AG20443 (cell line): ENCODE measurements around the gene CUTC.
"Not testable (repeated sequence)": the region's sequence is repeated elsewhere in the genome, so short reads cannot be mapped to it uniquely, and the experiment has no call there.

Experiments used
- DNase-seq: peaks from one replicate; pipeline ENCODE4 v3.0.0; 2012; ENCODE audit warnings: low spot score, mixed read lengths

CUTC gene, protein sequence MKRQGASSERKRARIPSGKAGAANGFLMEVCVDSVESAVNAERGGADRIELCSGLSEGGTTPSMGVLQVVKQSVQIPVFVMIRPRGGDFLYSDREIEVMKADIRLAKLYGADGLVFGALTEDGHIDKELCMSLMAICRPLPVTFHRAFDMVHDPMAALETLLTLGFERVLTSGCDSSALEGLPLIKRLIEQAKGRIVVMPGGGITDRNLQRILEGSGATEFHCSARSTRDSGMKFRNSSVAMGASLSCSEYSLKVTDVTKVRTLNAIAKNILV

DNA sequence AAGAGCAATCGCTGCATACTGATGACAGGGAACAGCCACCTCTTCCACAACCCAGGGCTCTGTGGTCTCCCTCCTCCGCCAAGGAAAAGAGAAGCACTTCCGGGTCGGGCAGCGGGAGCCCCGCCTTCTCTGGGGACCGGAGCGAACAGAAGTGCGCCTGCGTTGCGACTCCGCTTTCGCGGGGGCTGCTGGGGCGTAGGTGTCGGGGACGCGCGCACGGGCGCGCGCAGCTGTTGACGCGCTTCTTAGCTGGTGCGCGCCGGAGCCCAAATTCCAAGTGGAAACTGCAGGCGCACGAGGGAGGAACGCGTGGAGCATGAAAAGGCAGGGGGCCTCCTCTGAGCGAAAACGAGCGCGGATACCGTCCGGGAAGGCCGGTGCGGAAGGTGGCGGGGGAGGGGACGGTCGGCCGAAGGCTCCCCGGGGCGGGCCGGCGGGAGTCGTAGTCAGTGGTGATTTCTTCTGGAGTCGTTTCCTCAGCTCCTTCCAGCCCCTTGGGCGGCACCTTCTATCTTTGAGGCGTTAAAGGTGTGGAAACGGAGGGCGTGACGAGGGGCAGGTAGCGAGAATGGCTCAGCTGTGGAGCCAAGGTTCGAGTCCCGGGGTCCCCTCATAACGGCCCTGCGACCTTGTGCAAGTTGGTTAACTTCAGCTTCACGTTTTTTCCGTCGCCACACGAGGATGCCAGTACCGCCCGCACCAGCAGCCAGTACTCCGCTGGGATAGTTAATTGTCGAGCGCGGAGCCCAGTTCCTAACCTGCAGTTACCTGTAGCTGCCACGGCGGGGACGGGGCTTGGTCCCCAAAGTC lies at the start of gene CUTC, which contains the start of gene COX15:
CUTC (plus strand) TSS at position 202 of the 810 bp plus-strand sequence; CDS start at position 317, 115 bp downstream.
COX15 (minus strand) TSS at position 95 of the 810 bp plus-strand sequence; CDS start at position 17, 78 bp downstream.
- peak; percentile 99 for DNase-seq

DNA sequence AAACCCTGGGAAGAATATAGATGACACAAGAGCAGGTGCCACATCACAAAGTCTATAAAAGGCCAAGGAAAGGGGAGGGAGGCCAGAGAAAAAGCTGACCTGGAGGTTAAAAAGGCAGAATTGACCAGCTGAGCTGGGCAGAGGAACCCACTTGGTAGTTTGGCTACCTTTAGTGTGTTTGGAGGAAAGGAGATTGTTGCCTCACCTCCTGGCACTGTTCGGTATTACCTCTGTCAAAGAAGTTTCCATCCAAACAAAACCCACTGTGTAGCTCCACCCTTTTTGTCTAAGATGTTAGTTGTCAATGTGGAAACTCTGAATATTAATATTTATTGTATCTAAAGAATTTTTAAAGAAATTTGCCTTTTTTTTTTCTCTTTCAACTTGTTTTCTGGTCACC lies 49.3 kb upstream of the CUTC start:
- DNase-seq = no peak

DNA sequence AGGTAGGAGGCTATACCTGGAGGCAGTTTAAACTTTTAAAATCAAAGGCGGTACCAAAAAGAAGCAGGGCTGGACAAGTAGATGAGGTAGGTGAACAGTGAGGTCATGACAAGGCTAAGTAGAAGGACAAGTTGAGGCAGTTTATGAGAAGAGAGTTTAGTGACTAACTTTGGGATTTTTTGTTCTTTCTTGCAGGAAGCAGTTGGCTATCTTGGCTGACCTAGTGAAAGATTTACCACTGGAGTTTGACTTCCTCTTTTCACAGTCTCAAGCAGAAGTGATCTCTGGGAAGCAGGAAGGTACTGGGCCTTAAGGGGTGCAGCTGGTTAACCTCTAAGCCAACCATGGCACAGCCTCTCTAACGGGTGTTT lies 46.5 kb upstream of the CUTC start:
- DNase-seq = no peak

DNA sequence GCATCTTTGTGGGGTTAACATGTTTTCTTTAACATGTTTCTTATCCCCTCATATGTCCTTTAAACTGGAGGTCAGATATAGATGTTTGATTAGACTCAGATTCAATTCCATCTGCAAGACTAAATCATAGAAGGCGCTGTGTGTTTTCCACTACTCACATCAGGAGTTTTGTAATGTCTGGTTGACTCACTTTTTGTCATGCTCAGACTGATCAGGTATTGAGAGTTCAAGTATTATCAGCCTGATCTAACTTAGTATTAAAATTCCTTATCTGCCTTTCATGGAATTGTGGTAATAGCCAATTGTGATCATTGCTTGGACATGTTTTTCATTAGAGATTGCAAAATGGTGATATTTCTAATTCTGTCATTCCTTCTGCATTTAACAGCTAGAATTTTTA lies 42.6 kb upstream of the CUTC start:
- no peak for DNase-seq

DNA sequence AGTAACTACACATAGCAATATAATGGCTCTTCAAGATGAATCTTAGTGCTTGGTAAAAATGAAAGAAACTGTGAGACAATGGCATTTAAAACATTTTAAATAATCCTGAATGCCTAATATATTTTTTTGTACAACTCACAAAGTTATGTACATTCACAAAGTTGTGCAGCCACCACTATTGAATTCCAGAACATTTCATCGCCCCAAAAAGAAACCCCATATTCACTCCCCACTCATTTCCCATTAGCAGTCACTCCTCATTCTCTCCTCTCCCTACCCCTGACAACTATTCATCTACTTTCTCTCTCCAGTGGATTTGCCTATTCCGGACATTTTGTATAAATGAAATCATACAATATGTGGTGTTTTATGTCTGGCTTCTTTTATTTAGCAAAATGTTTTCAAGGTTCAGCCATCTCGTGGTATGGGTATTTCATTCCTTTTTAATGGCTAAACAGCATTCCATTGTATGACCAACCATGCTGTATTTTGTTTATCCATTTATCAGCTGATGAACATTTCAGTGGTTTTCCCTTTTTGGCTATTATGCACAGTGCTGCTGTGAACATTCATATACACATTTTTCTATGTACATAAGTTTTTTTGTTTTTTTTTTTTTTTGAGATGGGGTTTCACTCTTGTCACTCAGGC lies 38.0 kb upstream of the CUTC start:
- DNase-seq = peak; percentile 58

DNA sequence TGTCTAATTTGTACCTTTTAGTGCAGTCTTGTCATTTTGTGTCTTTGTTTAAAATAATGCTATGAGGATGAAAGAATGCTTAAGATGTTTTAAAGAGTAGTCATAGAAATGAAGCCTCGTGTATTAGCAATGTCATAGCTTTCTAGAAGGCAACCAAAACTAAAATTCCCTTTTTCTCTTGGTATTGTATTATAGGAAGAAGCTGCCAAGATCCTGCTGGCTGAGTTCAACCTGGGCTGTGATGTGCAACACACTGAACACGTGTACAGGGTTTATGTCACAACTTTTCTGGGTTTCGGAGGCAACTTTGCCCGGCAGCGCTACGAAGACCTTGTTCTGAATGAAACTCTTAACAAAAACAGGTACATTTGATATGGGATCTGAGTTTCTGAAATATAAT lies 36.3 kb upstream of the CUTC start:
- peak; percentile 62 for DNase-seq

DNA sequence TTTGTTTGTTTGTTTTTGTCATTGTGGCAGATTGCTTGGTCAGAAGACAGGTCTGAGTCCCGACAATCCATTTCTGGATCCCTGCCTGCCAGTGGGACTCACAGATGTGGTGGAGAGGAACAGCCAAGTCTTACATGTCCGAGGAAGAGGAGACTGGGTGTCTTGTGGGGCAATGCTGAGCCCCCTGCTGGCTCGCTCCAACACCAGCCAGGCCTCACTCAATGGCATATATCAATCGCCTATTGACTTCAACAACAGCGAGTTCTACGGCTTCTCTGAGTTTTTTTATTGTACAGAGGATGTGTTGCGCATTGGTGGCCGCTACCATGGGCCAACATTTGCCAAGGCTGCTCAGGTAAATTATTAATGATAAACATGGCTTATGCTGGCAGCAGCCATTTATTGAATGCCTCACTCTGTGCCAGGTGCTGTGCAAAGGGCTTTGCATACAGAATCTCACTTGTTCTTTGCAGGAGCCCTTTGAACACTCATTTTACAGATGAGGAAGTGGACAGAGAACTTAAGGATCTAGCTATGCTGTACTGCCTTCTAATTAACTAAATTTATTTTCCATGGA lies 33.4 kb upstream of the CUTC start:
- DNase-seq = no peak

DNA sequence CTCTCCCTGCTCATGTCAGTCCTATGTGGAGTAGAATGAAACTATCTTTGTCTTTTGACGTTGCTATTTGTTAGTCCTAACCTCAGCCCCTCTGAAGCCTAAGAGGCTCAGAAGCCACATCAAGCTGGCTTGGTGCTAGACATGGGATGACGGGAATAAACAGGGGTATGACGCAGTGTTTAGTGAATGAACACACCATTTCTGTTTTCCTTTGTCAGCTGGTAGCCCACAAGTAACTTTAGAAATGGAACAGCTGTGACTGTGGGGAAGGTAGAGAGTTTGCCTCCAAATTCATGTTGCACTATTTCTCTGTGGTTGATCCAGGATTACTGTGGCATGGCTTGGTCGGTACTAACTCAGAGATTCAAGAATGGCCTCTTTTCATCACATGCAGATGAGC lies 31.4 kb upstream of the CUTC start:
- DNase-seq = no peak

DNA sequence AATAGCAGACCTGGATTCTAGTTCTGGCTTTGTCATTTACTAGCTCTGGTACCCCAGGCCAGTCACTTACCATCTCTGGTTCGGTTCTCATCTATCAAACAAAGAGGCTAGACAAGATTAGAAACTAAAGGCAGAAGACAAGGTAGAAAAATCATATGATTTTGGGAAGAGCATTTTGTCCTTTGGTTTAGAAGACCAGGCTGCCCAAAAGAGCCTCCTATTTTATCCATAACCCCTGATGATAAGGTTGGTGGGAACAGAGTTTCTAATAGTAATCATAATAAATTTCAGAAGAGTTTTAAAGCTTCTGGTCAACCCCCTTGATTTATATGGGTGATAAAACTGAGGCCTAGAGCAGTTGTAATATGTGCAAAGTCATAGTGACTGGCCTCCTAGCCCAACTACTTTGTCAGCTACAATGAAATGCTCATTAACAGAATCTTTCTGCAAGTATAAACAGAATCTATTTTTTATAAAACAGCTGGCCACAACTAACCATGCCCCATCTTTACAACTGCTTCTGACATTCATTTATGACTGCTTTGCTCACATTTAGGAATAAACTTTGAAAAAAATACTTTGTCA lies 23.5 kb upstream of the CUTC start:
- peak; percentile 22 for DNase-seq

DNA sequence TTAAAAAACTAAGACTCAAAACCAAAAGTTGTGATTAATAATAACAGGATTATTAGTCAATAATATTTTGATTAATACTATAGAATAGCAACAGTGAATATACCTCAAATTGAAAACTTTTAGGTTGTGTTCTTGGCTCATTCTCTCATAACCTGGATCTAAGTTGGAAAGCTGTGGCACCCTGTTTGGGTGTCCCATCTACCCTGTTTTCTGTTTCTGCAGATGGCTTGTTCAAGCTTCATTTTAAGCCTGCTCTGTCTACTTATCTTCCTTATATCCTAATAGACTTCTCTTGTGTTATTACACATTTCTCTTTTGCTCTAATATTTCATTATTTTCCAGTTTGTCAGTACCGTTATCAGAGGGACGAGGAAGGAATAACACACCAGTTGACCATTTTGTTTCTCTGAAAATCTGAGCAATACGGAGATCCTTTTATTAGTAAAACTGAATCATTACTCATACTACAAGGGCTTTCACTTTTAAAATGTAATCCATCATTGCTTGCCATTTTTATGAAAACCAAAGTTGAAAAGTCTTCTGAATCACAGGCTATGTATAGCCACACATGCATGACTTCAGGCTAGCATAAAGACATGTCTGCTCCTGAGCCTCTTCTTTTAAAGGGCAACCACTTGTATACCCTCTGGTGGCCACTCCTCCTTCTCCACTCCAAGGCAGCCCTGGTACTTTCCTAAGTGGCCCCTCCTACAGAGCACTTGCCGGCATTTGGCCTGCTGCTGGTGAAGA lies 22.4 kb upstream of the CUTC start:
- DNase-seq = peak; percentile 31

DNA sequence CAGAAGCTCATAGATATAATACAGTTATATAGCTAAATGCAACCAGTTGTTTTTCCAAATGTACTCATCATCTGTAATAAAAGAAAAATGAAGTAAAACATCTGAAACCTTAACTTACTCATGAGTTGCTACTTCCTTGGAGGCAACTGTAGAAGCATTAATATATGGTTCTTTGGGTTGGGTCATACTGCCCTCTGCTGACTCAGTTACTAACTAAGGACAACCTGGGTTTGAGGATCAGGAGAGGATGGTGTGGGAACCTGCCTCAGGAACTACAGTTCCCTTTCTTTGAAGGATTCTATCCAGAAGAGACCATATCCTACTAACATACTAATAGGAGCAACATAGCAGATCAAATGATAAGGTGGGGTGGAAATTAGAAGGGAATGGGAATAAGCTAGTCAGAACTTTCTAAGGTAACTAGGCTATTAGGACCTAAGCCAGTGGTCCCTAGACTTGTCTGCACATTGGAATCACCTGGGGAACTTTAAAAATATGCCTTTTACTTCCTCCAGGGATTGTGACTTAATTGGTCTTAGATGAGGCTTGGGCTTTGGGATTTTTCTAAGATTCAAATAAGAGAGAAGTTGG lies 20.8 kb upstream of the CUTC start:
- peak; percentile 57 for DNase-seq

DNA sequence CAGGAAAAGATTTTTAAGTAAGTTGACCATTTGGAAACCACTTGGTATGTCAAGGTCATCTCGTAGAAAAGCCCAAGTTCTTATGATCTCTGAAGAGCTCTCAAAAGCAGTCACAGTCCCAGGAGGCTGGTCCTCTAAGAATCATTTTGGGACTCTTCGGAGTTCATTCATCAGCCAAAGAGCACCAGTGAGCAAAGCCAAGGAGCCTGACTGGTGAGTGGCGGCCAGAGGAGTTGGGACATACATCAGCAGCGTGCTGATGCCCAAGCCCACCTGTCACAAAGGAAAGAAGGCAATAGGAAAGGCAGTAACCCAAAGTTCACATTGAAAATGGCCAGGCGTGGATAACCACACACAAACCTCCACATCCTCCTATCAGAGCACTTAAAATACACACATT lies 17.6 kb upstream of the CUTC start:
- DNase-seq = no peak

DNA sequence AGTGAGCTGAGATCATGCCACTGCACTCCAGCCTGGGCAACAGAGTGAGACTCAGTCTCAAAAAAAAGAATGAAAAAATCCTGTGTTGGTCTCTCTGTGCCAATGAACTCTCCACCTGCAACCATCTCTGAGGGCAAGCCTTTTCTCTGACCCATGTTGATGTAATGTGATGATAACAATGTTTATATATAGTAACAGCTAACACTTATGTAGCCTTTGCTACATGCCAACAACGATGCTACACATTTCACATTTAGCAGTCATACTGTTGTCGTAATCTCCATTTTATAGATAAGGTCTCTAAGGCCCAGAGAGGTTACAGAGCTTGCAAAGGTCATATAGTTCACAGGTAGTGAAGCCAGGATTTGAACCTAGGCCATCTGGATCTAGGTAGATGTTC lies 11.6 kb upstream of the CUTC start:
- no peak for DNase-seq

DNA sequence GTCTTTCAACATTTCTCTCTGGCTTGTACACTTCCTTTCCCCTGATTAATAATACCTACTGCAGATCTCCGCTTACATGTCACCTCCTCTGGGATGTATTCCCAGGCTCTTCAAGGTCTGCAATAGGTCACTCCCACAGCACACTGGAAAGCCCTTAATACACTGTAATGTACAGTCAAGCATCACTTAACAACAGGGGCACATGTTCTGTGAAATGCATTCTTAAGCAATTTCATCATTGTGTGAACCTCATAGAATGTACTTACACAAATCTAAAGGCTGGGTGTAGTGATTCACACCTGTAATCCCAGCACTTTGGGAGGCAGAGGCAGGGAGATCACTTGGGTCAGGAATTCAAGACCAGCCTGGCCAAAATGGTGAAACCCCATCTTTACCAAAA lies 2.0 kb upstream of the CUTC start:
- no peak for DNase-seq

DNA sequence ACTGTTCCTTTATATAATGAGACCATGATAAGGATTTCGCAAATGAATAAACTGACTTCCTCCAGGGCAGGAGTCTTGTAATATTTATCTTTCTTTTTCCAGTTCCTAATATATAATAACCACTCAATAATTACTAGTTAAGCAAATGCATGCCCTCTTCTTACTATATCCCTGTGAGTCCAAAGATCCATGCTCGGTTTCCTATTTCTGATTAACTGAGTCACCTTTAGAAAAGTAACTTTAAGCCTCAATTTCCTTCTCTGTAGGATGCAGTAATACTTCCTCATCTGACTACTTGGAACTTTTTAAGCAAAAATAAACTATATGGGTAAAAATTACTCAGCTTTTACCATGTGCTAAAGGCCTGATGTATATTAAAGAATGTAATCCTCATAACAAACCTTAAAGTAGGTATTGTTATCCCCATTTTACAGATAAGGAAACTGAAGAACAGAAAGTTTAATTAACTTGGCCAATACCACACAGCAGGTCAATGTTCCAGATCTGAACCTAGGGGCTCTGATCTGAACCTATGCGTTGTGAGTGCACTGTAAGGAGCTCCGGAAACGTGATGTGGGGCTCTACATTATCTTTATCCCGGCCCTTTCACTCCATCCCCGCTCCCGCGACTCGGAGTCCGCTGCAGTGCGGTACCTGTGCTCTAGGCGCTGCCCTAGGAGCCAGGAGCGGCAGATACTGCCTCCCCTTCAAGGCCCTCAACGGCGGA lies 565 bp upstream of the CUTC start:
- DNase-seq = no peak

DNA sequence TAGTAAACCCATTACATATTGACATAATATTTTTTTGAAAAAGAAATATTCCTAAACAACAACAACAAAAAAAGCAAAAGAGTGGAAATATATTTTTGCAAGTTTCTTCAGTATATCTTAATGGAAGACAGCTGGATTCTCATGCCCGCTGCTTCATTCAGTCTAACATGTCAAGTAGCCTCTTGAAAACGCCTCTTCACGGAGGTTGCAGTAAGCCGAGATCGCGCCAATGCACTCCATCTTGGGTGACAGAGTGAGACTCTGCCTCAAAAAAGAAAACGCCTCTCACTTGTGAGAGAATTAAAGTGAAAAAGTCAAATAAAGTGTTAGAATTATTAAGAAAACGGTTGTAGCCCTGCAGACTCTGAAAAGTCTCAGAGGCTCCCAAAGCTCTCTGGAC lies 1.3 kb downstream of the CUTC start:
- no peak for DNase-seq

DNA sequence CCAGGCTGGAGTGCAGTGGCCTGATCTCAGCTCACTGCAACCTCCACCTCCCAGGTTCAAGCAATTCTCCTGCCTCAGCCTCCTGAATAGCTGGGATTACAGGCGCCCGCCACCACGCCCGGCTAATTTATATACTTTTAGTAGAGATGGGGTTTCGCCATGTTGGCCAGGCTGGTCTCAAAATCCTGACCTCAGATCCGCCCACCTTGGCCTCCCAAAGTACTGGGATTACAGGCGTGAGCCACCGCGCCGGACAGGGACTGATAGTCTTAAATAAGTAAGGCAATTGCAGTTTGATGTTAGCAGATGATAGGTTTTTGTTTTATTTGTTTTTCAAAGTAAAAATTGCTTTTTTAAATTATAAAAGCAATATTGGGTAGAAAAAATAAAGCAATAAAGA lies 2.1 kb downstream of the CUTC start:
- not testable (repeated sequence) for DNase-seq

DNA sequence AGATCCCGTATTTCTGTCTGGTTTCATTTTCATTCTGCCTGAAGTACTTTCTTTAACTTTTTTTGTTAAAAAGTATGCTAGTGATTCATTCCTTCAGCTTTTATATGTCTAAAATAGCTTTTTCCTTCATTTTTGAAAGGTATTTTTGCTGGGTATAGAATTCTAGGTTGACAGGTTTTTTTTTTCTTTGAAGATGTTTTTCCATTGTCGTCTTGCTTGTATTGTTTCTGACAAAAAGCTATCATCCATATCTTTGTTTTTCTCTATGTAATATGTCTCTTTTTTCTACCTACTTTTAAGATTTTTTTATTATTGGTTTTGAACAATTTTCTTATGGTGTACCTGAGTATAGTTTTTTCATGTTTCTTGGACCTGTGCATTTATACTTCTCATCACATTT lies 8.2 kb downstream of the CUTC start:
- no peak for DNase-seq

DNA sequence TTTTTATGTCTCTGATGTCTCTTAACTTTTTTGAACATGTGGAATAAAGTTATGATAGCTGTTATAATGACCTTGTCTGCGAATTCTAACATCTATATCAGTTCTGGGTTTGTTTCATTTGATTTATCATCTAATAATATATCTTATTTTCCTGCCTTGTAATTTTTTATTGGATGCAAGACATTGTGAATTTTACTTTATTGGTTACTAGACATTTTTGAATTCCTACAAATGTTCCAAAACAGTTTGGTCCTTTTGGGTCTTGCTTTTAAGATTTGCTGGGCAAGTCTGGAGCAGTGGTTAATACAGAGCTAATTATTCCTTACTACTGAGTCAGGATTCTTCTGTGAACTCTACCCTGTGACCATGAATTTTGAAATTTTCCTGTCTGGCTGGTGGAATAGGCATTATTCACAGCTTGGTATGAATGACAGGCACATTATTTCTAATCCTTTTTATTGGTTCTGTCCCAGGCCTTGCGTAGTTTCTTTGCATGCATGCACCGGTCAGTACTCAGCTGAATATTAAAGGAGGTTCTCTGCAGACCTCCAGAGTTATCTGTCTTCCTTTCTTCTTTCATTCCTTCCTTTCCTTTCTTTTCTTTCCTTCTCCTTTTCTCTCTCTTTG lies 9.0 kb downstream of the CUTC start:
- DNase-seq = no peak

DNA sequence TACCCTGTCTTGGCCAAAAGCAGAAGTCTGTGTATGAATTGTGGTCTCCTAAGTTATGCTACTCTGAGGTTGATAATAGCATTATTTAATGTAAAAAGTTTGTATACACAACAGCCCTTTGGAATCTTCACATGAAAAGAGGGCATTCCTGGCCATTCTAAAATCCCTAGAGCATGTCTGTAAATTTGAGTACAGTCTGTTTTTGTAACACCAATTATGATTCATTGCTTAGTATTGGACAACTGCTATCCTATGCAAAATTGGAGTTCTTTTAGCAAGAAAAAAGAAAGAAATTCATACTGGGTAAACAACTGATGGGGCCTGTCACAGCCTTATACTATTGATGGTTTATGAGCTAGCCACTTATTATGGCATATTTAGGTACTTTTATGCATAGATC lies 10.2 kb downstream of the CUTC start:
- no peak for DNase-seq
